Tibial nerve (tissue), 4 donors: ENCODE measurements around the gene SLC16A7. TPM values are rescaled to one million over a fixed set of nuclear protein-coding genes. Genes with fewer than 3 reads are reported as not detected.
A peak's percentile ranks its signal among the peaks of the same experiment; 100 is the strongest.

ENCODE experiments used
- DNase-seq, 2 donors: peaks; one replicate each; pipeline ENCODE4 v3.0.0-alpha.2; 2019; ENCODE audit warnings: low spot score in 2 of 2
- H3K27ac ChIP-seq, 4 donors: fragments of 200-600 bp; sonication (generic) in 3 of 4; one replicate each; pipeline ENCODE4 v1.5.1; 2017 to 2019; ENCODE audit warnings: mild to moderate bottlenecking in 1 of 4
- H3K27me3 ChIP-seq, 2 donors: fragments of 200-600 bp; sonication (generic) in 1 of 2; one replicate each; pipeline versions ENCODE4 v1.5.1 to v1.6.0; 2017 to 2019
- H3K36me3 ChIP-seq, 3 donors: fragments of 200-600 bp; sonication (generic); one replicate each; pipeline ENCODE4 v1.5.1; 2018 to 2019
- H3K4me1 ChIP-seq, 4 donors: fragments of 200-600 bp; sonication (generic) in 3 of 4; one replicate each; pipeline ENCODE4 v1.5.1; 2017 to 2019
- H3K4me3 ChIP-seq, 4 donors: fragments of 200-600 bp; sonication (generic) in 3 of 4; one replicate each; pipeline ENCODE4 v1.5.1; 2017 to 2019; ENCODE audit warnings: mild to moderate bottlenecking in 1 of 4, moderate library complexity in 1 of 4
- H3K9me3 ChIP-seq, 4 donors: fragments of 200-600 bp; sonication (generic) in 3 of 4; one replicate each; pipeline ENCODE4 v1.5.1; 2017 to 2019
- EP300 ChIP-seq, 2 donors: sonication (generic); formaldehyde crosslinking; IDR thresholded peaks; one replicate each; pipeline ENCODE4 v1.6.1; 2017; ENCODE audit warnings: antibody characterized with exemption in 2 of 2, mild to moderate bottlenecking in 1 of 2
- POLR2A ChIP-seq, 2 donors: fragments of 450-650 bp; IDR thresholded peaks; one replicate each; pipeline ENCODE4 v1.6.1; 2017; ENCODE audit warnings: antibody characterized with exemption in 2 of 2, mild to moderate bottlenecking in 2 of 2, moderate library complexity in 2 of 2
- WGBS, 2 donors: methylation state at CpG; one replicate each; pipeline ENCODE4 v1.1.5; 2018; 5-methylcytosine and 5-hydroxymethylcytosine counted together
- total RNA-seq, 4 donors: library from RNA; depleted of rRNA; stranded (reverse); fragments of >200 nt; gene quantifications; one replicate each; pipeline ENCODE4 v1.1.0, GENCODE V29; 2016
- TF ChIP-seq, protein P1 (sequence below), 5 experiments: fragments of 200-600 bp in 3 of 5; fragments of 450-650 bp in 2 of 5; sonication (generic) in 3 of 5; IDR thresholded peaks; one replicate each; pipeline ENCODE4 v1.5.1; 2016 to 2019; ENCODE audit warnings: antibody characterized with exemption in 5 of 5, mild to moderate bottlenecking in 3 of 5, moderate library complexity in 2 of 5

SLC16A7 gene
- total RNA-seq, 4 donors from 2014 or later = 16.0 to 47.9 (median 29.3) TPM

DNA sequence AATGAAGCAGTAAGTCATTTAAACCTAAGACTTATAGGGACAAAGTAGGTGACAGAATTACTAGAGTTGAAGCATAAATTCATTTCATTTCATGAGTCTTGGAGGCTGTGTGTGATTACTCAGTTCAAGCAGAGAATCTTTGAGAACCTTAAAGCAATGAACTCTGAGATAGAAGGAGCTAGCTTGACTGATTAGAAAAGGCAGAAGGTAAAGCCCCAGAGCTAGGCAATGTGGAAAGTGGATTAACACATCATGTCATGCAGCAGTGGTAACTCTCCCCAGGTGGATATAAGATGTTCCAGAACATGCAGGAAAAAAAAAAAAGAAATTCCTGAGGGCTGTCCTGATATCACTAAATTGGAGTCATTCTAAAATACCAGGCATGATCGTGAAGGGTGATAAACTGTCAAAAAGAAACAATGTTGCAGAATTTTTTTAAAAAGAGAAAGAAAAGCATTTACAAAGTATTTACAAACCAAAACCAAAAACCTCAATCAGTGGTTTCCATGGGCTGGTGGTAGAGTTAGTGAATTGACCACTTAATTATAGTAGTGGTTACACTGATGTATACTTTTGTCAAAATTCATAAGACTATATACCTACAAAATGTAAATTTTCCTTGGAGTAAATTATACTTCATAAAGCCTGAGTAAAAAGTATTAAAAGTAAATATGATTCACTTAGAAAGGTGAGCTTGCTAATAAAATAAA lies 12.7 kb upstream of the SLC16A7 start:
- no peaks in the 10 kb centered on the region for H3K27me3 ChIP-seq
- no peaks in the 10 kb centered on the region for H3K36me3 ChIP-seq
- H3K4me1 ChIP-seq = no peaks in the 10 kb centered on the region
- no peaks in the 10 kb centered on the region for H3K9me3 ChIP-seq
- no peak for TF ChIP-seq EP300 (IDR thresholded peaks at IDR 0.05)
- TF ChIP-seq, protein P1, sequence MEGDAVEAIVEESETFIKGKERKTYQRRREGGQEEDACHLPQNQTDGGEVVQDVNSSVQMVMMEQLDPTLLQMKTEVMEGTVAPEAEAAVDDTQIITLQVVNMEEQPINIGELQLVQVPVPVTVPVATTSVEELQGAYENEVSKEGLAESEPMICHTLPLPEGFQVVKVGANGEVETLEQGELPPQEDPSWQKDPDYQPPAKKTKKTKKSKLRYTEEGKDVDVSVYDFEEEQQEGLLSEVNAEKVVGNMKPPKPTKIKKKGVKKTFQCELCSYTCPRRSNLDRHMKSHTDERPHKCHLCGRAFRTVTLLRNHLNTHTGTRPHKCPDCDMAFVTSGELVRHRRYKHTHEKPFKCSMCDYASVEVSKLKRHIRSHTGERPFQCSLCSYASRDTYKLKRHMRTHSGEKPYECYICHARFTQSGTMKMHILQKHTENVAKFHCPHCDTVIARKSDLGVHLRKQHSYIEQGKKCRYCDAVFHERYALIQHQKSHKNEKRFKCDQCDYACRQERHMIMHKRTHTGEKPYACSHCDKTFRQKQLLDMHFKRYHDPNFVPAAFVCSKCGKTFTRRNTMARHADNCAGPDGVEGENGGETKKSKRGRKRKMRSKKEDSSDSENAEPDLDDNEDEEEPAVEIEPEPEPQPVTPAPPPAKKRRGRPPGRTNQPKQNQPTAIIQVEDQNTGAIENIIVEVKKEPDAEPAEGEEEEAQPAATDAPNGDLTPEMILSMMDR (IDR thresholded peaks at IDR 0.05) = no peak
- no peak for TF ChIP-seq POLR2A (IDR thresholded peaks at IDR 0.05)
- DNase-seq = no peak
- no peak overlapping the region for H3K4me3 ChIP-seq
- H3K27ac ChIP-seq = no peak overlapping the region
- WGBS, 2 donors = 69 to 72% methylated on average over 1 of the region's 1 CpG

DNA sequence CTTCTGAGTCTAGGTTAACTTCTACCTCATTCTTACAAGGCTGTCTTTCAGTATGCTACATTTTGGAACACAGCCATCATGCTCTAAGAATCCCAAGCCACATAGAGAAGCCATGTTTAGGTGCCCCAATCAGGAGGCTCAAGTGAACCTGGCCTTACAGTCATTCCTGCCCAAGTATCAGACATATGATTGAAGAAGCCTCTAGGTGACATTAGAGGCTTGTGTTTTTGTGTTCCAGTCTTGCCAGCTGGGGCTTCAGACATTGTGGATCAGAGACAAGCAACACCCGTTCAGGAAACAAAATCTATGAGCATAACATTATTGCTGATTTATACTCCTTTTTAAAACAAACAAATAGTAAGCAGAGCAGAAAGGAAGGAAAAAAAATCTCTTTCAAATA lies 8.1 kb upstream of the SLC16A7 start:
- Histone ChIP-seq H3K36me3 (no peaks in the 10 kb centered on the region), H3K4me3 (no peak overlapping the region), H3K27ac (no peak overlapping the region), H3K27me3 (no peaks in the 10 kb centered on the region), H3K9me3 (no peaks in the 10 kb centered on the region), H3K4me1 (no peaks in the 10 kb centered on the region)
- 65 to 73% methylated on average over 1 of the region's 1 CpG for WGBS, 2 donors
- TF ChIP-seq POLR2A (IDR thresholded peaks at IDR 0.05) = no peak
- TF ChIP-seq EP300 (IDR thresholded peaks at IDR 0.05) = no peak
- TF ChIP-seq, protein P1 (IDR thresholded peaks at IDR 0.05) = no peak
- no peak for DNase-seq

DNA sequence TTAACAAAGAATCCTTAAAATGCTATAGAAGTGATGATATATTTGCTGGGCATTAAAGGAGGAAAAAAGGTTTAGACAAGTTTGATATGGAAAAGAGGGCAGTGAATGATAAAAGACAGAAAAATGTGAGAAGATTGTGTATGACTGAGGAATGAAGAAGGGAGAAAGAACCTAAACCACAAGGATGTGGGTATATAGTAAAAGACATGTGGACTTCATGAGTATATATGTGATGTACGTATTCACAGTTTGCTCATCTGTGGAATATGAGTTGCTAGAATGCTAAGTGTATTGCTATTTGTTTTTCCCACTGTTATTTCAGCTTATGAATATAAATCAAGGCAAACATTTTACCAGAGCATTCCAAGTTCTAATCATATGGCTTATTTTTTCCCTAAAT lies 2.1 kb upstream of the SLC16A7 start:
- Histone ChIP-seq H3K36me3 (no peaks in the 10 kb centered on the region), H3K9me3 (no peaks in the 10 kb centered on the region), H3K4me1 (peaks cover 0 to 23% (median 12%) of the 10 kb centered on the region in 4 donors), H3K4me3 (no peak overlapping the region), H3K27me3 (no peaks in the 10 kb centered on the region), H3K27ac (no peak overlapping the region)
- TF ChIP-seq POLR2A (IDR thresholded peaks at IDR 0.05) = no peak
- TF ChIP-seq, protein P1 (IDR thresholded peaks at IDR 0.05) = no peak
- TF ChIP-seq EP300 (IDR thresholded peaks at IDR 0.05) = no peak
- WGBS, 2 donors = 91 to 95% methylated on average over 1 of the region's 1 CpG
- DNase-seq = no peak

DNA sequence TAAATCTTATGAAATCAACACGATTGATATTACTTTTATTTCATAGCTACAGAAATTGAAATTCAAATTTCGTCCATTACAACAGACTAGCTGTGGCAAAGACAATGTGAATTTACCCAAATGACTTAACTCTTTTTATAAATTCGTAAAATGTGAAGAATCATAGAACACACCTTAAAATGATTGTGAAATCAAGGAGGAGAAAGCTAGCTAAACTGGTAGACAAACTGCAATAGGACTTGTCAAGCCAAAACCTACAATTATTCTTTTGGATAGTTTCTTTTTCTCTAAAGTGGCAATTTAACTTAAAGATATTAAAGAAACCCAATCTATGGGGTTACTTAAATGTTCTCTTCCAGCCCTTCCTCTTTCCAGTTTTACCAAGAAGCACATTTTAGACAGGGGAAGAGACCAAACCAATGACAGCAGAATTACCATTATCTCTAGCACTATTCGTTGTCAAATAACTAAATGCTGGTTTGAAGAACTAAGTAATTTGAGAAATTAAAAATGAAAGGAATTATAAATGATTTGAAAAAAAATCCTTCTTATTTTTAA lies 807 bp upstream of the SLC16A7 start:
- Histone ChIP-seq H3K9me3 (no peaks in the 10 kb centered on the region), H3K27ac (peak overlapping the region; percentile 87 to 95 (median 92)), H3K4me1 (peaks cover 0 to 29% (median 12%) of the 10 kb centered on the region in 4 donors), H3K36me3 (no peaks in the 10 kb centered on the region), H3K27me3 (no peaks in the 10 kb centered on the region), H3K4me3 (peak overlapping the region; percentile 54 to 71 (median 62))
- 62 to 64% methylated on average over 4 of the region's 4 CpGs for WGBS, 2 donors
- no peak for DNase-seq
- TF ChIP-seq, protein P1 (IDR thresholded peaks at IDR 0.05) = no peak
- TF ChIP-seq EP300 (IDR thresholded peaks at IDR 0.05) (no peak), POLR2A (IDR thresholded peaks at IDR 0.05) (no peak)

DNA sequence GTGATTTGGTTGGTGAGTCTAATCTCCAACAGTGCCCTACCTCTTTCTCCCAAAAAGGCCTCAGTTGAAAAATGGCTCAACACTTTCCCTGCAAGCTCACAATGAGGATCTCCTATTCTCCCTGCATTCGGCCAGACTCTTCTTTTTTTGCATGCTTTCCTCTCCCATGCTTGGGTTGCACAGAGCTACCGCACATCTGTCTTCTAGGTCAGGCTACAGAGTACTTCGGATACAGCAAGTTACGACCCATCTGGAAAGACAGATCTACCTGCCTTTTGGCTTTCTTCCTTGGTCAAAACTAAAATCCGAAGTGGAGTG lies 305 bp upstream of the SLC16A7 start:
- Histone ChIP-seq H3K27me3 (no peaks in the 10 kb centered on the region), H3K4me1 (peaks cover 0 to 29% (median 12%) of the 10 kb centered on the region in 4 donors), H3K36me3 (no peaks in the 10 kb centered on the region), H3K27ac (peak overlapping the region; percentile 87 to 95 (median 92)), H3K9me3 (no peaks in the 10 kb centered on the region), H3K4me3 (peak overlapping the region; percentile 54 to 71 (median 62))
- no peak for DNase-seq
- 1 to 2% methylated on average over 5 of the region's 5 CpGs for WGBS, 2 donors
- TF ChIP-seq, protein P1 (IDR thresholded peaks at IDR 0.05) = no peak
- TF ChIP-seq POLR2A (IDR thresholded peaks at IDR 0.05) = no peak
- no peak for TF ChIP-seq EP300 (IDR thresholded peaks at IDR 0.05)
